HCEC 1CT (cell line): Measurements from ENCODE around the gene LYAR.

Experiments
- DNase-seq: peaks from one replicate; pipeline ENCODE4 v3.0.0-alpha.2; 2017

The LYAR gene

DNA sequence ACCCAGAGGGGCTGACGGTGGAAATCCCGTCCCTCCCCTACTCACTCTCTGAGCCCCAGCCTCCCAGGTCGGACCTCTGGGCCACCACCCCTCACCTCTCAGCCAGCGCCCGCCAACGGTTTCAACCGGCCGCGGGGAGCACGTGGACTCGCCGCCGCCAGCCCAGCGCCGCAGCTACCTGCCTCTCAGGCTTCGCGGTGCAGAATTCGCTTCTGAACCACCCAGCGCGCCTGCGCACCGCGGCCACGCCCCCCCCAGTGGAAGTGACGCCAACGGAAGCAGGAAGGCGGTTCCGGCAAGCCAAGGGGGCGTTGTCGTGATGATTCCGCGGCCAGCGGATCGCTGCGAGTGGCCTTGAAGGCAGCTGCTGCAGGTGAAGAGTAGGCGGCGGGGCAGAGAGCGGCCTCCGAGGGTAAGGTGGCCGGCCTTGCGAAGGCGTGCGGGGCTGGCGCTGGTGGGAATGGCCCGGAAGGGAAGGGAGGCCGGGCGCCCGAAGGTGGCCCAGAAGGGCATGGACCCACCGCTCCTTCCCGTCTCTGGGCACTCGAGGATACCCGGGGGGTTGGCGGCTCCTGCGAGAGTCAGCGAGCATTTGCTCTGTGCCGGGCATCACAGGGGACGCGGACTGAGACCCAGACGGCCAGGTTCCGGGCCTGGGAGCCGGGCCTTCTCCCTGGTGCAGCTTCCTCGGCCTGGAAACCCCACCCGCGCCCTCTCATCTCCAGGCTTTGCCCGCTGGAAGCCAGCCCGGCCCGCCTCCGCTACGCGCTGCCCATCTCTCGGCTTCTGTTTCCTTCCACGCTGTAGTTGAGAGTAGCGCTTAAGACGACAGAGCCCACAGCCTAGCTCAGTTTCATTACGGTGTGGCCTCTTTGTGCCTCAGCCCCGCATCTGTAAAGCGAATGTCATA lies at the start of gene LYAR, which contains the start of gene ZBTB49:
Gene LYAR (minus strand): TSS at position 214 of the 910 bp plus-strand sequence. CDS start 6,412 bp downstream, outside the sequence.
Gene ZBTB49 (plus strand): TSS at position 311 of the 910 bp plus-strand sequence. CDS start 9,695 bp downstream, outside the sequence.
- peak; percentile 69 for DNase-seq

DNA sequence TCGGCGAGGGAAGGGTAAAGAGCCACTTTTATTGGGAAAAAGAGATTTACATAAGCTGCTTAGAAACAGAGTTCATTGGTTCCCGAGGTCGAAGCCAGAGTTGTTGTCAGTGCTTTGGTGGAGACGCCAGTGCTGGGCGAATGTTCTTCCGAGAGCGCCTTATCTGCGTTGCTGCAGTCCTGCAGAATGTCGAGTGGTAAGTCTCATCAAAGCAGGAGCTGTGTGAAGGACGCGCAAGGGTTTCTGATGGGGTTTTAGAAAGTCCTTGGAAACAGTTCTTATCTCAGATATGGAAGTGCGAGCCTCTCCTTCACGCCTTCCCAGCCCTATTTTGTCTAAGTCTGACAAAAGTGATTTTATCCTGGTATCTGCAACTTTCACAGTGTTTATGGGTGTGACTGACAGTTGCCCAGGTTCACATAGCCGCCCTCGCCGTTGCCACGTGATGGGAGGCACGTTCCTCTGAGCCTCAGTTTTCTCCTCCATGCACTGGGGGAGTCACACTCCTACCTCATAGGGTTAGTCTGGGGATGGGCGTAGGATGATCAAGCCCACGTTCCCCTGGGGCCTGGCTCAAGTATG lies 49.6 kb upstream of the LYAR start:
- no peak for DNase-seq

DNA sequence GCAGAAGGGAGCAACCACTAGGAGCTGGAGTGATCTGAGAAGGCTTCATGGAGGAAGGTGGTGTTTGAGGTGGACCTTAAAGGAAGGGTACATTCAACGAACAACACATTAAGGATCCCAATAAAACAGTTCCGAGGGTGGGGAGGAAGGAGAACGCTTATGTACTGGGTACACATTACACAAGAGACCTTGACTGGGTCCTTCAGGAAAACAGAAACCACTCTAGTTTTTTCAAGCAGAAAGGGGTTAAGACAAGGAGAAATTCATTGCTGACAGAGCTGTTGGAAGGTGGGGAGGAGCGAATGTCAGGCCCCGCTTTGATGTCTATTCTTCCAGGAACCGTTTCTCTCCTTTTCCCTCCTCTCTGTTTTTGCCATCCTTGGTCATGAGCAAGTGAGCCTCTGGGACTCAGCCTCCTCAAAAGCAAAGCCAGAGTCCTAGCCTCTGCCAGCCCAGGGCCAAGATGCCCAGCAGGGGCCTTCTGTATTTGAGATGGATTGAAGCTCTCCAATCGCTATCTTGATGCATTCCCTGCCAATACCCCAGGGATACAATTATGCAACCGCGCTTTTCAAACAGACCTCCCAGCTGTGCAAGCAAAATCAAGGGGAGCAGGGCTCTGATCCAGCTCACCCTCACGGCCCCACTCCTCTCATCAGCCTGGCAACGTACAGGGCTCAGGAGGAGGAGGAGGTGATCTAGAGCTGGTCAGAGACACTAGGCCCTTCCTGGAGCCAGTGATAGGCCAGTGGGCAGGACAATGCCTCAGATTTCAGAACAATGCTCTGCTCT lies 48.5 kb upstream of the LYAR start:
- no peak for DNase-seq

DNA sequence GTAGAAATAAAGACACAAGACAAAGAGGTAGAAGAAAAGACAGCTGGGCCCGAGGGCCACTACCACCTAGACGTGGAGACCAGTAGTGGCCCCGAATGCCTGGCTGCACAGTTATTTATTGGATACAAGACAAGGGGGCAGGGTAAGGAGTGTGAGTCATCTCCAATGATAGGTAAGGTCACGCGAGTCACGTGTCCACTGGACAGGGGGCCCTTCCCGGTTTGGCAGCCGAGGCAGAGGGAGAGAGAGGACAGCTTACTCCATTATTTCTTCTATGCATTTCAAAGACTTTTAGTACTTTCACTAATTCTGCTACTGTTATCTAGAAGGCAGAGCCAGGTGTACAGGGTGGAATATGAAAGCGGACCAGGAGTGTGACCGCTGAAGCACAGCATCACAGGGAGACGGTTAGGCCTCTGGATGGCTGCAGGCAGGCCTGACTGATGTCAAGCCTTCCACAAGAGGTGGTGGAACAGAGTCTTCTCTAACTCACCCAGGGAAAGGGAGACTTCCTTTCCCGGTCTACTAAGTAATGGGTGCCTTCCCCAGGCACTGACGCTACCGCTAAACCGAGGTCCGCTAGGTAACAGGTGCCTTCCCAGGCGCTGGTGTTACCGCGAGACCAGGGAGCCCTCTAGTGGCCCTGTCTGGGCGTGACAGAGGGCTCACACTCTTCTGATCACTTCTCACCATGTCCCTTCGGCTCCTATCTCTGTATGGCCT lies 45.0 kb upstream of the LYAR start:
- peak; percentile 13 for DNase-seq

DNA sequence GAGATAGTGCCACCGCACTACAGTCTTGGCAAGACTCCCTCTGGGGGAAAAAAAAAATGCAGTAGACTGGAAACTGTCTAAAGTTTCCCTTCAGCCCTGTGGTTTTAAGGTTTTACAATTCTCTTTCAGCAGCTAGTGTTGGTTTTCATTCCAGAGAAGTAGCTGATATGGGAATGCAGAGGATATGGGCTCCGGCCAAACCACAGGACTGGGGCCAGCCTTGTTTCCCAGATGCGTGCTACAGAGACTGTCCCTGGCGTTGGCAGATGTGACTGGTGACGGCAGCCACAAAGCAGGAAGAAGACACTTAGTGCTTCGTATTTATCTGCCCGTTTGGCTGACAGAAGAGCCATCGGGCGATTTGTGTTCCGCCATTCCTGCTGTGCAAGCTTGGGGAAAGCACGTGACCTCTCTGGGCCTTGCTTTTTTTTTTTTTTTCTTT lies 43.3 kb upstream of the LYAR start:
- DNase-seq: peak; percentile 5

- no peak for DNase-seq
These were observed 42.6 kb upstream of the LYAR start for GRCh38 chr4:4332529-4332928.

GRCh38 chr4:4330794-4331193 lies 40.8 kb upstream of the LYAR start:
- no peak for DNase-seq

DNA sequence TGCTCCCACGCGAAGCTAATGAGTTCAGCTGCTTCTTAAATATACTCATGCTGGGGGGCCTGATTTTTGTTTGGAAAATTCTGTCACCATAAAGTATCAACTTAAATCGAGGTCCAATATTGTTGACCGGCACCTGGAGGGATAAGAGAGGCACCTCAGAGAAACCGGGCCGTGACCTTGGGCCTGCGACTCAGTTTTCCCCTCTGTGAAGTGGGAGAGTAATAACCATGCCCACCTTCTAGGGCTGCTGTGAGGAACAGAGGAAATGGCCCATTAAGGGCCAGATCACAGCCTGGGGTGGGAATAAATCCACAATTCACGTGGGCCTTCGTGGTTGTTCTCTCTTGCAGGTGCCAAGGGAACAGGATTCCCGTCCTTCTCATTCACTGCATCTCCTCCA lies 39.5 kb upstream of the LYAR start:
- no peak for DNase-seq

DNA sequence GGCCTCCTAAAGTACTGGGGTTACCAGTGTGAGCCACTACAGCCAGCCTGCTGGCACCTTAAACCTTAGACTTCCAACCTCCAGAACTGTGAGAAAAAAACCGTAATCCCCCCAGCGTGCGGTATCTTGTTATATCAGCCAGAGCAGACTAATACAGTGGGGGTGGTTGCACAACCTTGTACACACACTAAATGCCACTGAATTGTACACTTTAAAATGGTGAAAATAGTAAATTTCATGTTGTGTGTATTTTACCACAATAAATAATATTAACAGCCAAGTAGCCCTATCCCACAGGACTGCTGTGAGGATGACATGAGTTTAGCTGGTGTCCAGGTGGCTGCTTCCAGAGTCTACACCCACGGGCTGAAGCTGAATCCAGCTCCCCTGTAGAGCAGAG lies 38.9 kb upstream of the LYAR start:
- DNase-seq: no peak

- DNase-seq: no peak
These were observed 38.3 kb upstream of the LYAR start for GRCh38 chr4:4328206-4328605.

DNA sequence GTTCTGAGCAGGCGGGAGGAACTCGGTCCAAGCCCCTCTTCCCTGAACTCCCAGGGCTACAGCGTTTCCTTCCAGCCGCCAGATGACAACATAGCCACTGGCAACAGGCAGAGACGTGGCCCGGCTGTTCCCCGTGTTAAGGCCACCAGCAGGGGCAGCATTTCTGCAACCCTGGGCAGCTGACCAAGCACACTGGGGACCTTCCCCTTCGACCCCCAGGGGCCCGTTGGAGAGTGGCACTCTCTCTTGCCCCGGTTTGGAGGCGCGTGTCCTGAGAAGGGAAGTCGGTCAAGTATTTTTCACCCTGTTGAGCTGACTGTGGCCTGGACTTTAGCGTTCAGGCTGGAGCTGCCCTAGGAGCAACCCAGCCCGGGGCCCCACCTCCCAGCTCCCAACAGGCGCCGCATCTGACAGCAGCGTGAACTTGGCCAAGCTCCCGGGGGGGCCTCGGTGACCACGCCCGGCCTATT lies 37.7 kb upstream of the LYAR start:
- no peak for DNase-seq

GRCh38 chr4:4326166-4326565 lies 36.2 kb upstream of the LYAR start:
- DNase-seq: no peak

- DNase-seq: no peak
These were observed 35.4 kb upstream of the LYAR start for GRCh38 chr4:4325321-4325720.

DNA sequence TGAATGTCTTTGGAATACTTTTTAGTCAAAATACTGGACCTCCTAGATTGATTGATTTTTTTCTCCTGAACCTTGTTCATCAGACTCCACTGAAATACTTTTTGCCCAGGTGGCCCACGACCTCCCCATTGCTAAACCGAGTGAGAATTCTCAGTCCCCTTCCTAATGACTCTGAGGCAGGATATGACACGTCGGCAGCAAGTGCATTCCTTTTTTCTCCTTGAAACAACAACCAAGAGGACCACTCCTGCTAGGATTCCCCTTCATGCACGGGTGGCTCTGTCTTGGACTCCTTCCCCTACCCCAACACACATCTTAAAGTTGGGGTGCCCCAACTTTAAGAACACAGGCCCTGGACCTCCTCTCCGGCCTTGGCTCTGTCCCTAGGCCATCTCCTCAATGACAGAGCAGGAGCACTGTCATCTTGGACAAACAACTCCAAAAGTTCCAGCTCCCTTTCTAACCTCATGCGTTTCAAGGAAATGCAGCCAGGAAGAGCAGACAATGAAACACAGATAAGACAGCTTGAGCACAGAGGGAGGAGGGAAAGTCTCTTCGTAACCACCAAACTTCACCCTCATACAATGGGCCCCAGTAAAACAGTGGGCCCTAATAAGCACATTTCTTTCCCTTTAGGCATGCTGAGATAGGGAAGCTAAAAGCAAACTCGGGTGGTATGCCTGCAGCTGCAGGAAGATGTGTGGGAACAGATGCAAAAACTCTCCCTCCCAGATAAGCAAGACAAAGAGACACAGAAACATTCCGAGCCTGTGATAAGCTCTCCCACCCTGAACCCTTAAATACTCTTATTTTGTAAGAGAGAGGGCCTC lies 34.0 kb upstream of the LYAR start:
- DNase-seq: no peak

- no peak for DNase-seq
These were observed 32.2 kb upstream of the LYAR start for GRCh38 chr4:4321951-4322688.

DNA sequence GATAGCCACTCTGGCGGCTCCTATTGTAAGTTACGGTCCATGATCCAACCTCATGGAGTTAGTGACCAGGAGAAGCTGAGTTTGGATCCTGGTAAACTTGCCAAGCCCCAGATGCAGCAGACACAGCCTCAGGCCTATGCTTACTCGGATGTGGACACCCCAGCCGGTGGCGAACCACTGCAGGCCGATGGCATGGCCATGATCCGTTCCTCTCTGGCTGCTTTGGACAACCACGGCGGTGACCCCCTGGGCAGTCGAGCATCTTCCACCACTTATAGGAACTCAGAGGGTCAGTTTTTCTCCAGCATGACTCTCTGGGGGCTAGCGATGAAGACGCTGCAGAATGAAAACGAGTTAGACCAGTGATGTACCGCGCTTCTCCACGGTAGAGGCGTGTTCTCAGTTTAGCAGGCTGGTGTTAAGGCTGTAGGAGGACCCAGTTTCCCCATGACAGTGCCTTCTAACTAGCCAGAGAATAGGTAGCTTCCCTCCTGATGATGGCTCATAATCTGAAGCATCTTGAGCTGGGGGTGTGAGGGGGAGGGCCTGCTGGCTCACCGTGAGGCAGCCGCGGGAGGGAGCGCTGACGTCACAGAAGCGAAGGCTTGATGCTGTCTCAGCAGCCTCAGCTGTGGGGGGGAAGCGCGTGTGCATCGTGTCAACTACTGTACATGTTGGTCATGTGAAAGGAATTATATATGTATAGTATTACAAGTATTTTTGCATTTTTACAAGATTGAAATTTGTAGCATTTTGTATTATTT lies 31.2 kb upstream of the LYAR start:
- DNase-seq: no peak

DNA sequence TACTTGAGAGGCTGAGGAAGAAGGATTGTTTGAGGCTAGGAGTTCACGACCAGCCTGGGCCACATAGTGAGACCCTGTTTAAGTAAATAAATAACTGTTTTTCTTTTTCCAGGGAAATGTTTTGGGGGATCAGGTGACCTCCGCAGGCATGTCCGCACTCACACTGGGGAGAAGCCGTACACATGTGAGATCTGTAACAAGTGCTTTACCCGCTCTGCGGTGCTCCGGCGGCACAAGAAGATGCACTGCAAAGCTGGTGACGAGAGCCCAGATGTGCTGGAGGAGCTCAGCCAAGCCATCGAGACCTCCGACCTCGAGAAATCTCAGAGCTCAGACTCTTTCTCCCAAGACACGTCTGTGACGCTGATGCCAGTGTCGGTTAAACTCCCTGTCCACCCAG lies 30.6 kb upstream of the LYAR start:
- no peak for DNase-seq

DNA sequence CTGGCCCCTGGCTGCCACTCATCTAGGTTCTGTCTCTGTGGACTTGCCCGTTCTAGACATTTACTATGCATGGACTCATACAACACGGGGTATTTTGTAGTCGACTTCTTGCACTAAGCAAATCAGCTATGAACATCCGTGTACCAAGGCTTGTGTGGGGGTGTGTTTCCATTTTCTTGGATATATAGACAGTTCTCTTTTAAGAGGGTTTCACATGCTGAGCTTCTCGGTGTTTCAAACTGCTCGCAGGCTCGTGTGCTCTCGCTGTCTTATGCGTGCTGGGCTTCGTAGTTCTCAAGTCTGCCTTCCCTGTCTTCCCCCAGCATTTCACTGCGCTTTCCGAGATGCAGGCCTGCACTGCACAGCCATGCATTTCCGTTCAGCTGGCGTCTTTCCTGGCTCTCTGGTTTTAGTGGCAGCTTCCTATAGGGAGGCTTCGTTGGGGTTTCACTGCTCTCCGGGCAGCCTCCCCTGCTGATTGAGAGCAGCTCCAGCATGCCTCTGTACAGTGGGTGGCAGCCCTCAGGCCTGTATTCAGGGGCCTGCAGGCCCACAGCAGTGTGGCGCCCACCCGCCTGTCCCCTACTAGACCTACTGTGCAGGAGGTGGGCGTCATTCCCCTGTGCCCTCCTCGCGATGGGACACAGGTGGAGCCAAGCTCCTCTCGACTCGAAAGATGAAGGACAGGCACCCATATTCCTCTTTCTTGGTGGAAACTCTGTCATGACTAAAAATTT lies 27.7 kb upstream of the LYAR start:
- no peak for DNase-seq

DNA sequence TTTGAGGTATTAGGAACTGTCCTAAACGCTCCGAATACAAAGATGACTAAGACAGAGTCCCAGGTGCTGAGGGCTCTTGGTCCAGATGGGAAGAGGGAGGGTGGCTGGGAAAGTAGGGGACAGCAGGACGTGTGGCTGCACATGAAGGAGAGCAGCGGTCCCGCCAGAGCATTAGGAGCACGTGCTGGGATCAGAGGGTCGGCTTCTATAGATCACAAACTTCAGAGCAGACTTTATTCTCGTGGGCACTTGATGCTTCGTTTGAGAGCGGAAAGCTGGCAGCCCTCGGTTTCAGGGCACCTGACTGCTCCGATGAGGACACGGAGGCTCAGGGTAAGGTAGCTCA lies 26.2 kb upstream of the LYAR start:
- DNase-seq: no peak
